GM10248 (cell line): ENCODE results near the gene MGST2.

Experiments used
- CTCF ChIA-PET: fragments of 300-600 bp; sonication (Branson Sonifier 250); formaldehyde crosslinking; extraction: SDS; loops from one replicate; lab custom pipeline; 2021; ENCODE audit warnings: antibody characterized with exemption; lab: Yijun Ruan, JAX
- POLR2A ChIA-PET: fragments of 350-650 bp; sonication (Branson Sonifier 250); formaldehyde crosslinking; extraction: SDS; loops from one replicate; lab custom pipeline; 2020; ENCODE audit warnings: antibody characterized with exemption; lab: Yijun Ruan, JAX
- DNase-seq: peaks from one replicate; pipeline ENCODE4 v3.0.0; 2012; ENCODE audit errors: extremely low spot score
- TF ChIP-seq, protein P1 (sequence below): IDR thresholded peaks from 2 replicates; pipeline ENCODE4 v1.5.1; 2012; ENCODE audit warnings: mild to moderate bottlenecking, low read depth; ENCODE audit errors: extremely low read depth, missing control alignments, control extremely low read depth

The MGST2 gene

GRCh38 chr4:139736274-139736660 lies 70.6 kb downstream of the MGST2 start:
- no peak for DNase-seq
- TF ChIP-seq, protein P1, sequence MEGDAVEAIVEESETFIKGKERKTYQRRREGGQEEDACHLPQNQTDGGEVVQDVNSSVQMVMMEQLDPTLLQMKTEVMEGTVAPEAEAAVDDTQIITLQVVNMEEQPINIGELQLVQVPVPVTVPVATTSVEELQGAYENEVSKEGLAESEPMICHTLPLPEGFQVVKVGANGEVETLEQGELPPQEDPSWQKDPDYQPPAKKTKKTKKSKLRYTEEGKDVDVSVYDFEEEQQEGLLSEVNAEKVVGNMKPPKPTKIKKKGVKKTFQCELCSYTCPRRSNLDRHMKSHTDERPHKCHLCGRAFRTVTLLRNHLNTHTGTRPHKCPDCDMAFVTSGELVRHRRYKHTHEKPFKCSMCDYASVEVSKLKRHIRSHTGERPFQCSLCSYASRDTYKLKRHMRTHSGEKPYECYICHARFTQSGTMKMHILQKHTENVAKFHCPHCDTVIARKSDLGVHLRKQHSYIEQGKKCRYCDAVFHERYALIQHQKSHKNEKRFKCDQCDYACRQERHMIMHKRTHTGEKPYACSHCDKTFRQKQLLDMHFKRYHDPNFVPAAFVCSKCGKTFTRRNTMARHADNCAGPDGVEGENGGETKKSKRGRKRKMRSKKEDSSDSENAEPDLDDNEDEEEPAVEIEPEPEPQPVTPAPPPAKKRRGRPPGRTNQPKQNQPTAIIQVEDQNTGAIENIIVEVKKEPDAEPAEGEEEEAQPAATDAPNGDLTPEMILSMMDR = no peak
- POLR2A ChIA-PET = interaction anchor here (0.6 kb wide), 1 partner anchor 56 kb away, joined by 5 read pairs; no protein-coding TSS in a partner anchor
- CTCF ChIA-PET = interaction anchor here (2.9 to 3.0 kb wide), 2 partner anchors 13 to 518 kb away, joined by 10 read pairs; no protein-coding TSS in a partner anchor

DNA sequence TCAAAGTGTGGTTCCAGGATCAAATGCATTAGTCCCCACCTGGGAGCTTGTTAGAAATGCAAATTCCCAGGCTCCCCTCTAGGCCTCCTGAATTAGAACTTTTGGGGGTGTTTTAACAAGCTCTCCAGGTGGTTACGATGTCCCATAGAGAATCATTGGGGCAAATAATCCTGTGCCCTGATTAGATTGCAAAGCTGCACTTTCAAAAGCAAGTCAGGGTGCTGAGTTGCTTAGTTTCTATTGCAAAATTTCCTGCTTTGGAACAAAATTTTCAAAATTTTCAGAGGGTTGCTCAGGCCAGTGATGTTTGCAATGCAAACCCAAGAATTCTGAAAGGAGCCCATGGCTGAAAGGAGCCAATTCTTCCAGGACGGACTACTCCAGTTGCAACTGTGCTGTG lies 71.0 kb downstream of the MGST2 start:
- POLR2A ChIA-PET = interaction anchor here (0.6 kb wide), 1 partner anchor 56 kb away, joined by 5 read pairs; no protein-coding TSS in a partner anchor
- DNase-seq = no peak
- CTCF ChIA-PET = interaction anchor here (2.9 to 3.0 kb wide), 2 partner anchors 12 to 518 kb away, joined by 10 read pairs; no protein-coding TSS in a partner anchor
- TF ChIP-seq, protein P1 = no peak

- POLR2A ChIA-PET = no interaction called here
- CTCF ChIA-PET = interaction anchor here (1.0 to 3.0 kb wide), 4 partner anchors 10 to 40 kb away, joined by 3 to 10 read pairs (median 4); no protein-coding TSS in a partner anchor
Measured at GRCh38 chr4:139738846-139739613, 73.4 kb downstream of the MGST2 start.

DNA sequence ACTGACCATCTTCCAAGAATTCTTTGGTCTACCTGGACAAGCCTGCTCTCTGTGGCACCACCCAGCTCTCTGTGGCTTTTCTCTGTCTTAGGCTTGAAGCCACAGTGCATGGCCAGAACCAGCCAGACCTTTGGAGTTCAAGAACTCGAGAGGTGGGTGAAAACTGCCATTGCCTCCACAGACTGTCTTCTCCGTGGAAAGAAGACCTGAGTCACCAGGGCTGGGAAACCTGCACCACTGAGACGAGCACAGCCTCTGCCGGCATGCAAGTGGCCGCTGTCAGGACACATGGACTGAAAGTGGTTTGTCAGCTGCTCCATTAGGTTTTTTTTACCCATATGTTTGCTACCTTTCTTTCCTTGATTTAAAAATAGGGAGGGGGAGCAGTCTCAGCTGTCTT lies 74.5 kb downstream of the MGST2 start:
- CTCF ChIA-PET = interaction anchor here (1.9 kb wide), 1 partner anchor 41 kb away, joined by 4 read pairs; no protein-coding TSS in a partner anchor
- TF ChIP-seq, protein P1 = no peak

More at GRCh38 chr4:139738846-139739613, 73.4 kb downstream of the MGST2 start:
- DNase-seq = no peak
- TF ChIP-seq, protein P1 = no peak

DNA sequence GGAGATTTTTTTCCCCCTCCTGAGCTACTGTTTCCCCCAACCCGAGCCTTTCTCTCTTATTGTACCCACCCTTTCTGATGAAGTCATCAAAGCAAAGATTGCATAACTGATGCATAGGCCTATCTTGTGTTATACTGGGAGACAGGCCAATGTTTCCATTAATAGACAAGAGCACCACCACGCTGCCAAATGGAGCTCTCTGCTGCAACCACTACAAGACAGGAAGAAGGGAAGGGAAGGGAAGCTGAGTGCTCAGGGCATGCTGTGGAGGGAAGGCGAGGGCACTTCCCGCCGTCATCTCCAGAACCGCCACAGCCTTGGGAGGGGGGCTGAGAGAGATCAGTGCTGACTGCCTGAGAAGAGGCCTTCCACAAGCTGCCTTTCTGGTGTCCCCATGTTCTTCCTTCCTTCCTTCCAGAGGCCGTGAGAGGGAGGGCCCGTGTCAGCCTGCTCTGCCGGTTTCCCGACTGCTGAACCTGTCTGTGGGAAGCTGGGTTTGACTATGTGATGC lies 75.0 kb downstream of the MGST2 start:
- TF ChIP-seq, protein P1 = no peak
- CTCF ChIA-PET = interaction anchor here (1.0 to 1.9 kb wide), 3 partner anchors 10 to 137 kb away, joined by 3 to 4 read pairs (median 4); no protein-coding TSS in a partner anchor
- POLR2A ChIA-PET = no interaction called here
- no peak for DNase-seq

More for the DNA sequence above, 74.5 kb downstream of the MGST2 start:
- DNase-seq = no peak
- POLR2A ChIA-PET = no interaction called here

DNA sequence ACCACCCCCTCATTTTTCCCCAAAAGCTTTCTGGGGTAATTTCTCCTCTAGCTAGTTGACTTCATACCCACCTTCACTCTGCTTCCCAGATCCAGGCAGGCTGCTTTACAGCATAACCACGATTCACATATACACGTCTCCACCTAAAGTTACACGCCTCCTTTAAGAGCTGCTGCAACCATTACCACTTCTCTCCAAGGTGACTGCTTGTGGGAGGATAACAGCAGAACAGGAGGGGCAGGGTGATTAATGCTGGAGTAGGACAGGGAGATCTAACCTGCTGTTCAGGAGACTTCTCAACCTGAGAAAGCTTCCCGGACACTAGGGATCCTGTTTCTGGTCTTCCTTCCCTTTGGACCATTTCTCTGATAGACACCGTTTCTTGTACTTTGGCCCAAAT lies 77.4 kb downstream of the MGST2 start:
- ChIA-PET POLR2A (interaction anchor here (0.5 kb wide), 1 partner anchor 89 kb away, joined by 4 read pairs; no protein-coding TSS in a partner anchor), CTCF (no interaction called here)
- TF ChIP-seq, protein P1 = no peak
- no peak for DNase-seq
